Measurements from ENCODE around the gene XAGE1B.
"Not testable (repeated sequence)": the region's sequence is repeated elsewhere in the genome, so short reads cannot be mapped to it uniquely, and the experiment has no call there.

The XAGE1B gene

GRCh38 chrX:52516110-52516986 lies 515 bp downstream of the XAGE1B start:
- not testable (repeated sequence) for H3K36me3 ChIP-seq (ENCODE audit: insufficient read depth, low read length); ATAC-seq (ENCODE audit: insufficient read depth, low read depth); H3K9me3 ChIP-seq (ENCODE audit: insufficient read depth, low read length, severe bottlenecking)

GRCh38 chrX:52511126-52511525 lies 5.7 kb downstream of the XAGE1B start:
- H3K9me3 ChIP-seq (ENCODE audit: insufficient read depth, low read length, severe bottlenecking); H3K4me2 ChIP-seq (ENCODE audit: insufficient read depth, low read length); ATAC-seq (ENCODE audit: insufficient read depth, low read depth); H3K27ac ChIP-seq (ENCODE audit: low read length); H3K9ac ChIP-seq (ENCODE audit: low read depth, low read length); H3K79me2 ChIP-seq (ENCODE audit: insufficient read depth, low read length); H2AFZ ChIP-seq (ENCODE audit: low read depth, low read length); H3K27me3 ChIP-seq (ENCODE audit: insufficient read depth, low read length, poor library complexity); H3K4me3 ChIP-seq (ENCODE audit: low read depth in 1 of 2, low read length in 2 of 2); H4K20me1 ChIP-seq (ENCODE audit: insufficient read depth, low read length); H3K36me3 ChIP-seq (ENCODE audit: insufficient read depth, low read length); H3K4me1 ChIP-seq (ENCODE audit: insufficient read depth, low read length); DNase-seq: not testable (repeated sequence)

More at GRCh38 chrX:52516110-52516986, 515 bp downstream of the XAGE1B start:
- H3K27me3 ChIP-seq (ENCODE audit: insufficient read depth, low read length, poor library complexity); H3K27ac ChIP-seq (ENCODE audit: low read length); H3K4me1 ChIP-seq (ENCODE audit: insufficient read depth, low read length); H3K4me2 ChIP-seq (ENCODE audit: insufficient read depth, low read length); H4K20me1 ChIP-seq (ENCODE audit: insufficient read depth, low read length); H3K79me2 ChIP-seq (ENCODE audit: insufficient read depth, low read length); H3K4me3 ChIP-seq (ENCODE audit: low read depth in 1 of 2, low read length in 2 of 2); DNase-seq; H3K9ac ChIP-seq (ENCODE audit: low read depth, low read length); H2AFZ ChIP-seq (ENCODE audit: low read depth, low read length): not testable (repeated sequence)

DNA sequence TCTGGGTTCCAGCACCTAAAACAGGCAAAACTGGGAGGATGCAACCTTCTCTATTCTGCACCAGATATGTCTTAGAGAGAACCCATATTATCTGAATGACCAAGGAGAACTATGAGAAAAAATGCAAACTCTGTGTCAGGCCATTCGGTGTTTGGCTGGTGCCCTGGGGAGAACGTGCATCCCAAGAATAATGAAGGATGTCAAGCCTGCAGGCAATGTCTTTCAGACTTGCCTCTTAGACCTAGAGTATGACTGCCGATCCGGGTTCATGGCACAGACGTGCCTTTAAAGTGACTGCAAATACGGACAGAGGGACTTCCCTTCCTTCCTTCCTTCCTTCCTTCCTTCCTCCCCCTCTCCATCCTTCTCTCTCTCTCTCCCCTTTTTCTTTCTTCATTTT lies 6.9 kb downstream of the XAGE1B start:
- TF ChIP-seq EZH2 (IDR thresholded peaks at IDR 0.05; ENCODE audit: borderline replicate concordance, low read depth, low read length, severe bottlenecking) (no peak), CTCF (IDR thresholded peaks at IDR 0.05; ENCODE audit: borderline replicate concordance, extremely low read depth, low read length, poor library complexity, severe bottlenecking) (no peak)
- ATAC-seq (ENCODE audit: insufficient read depth, low read depth), result no peak
- Histone ChIP-seq H3K27ac (ENCODE audit: low read length) (no peak overlapping the region), H2AFZ (ENCODE audit: low read depth, low read length) (no peak overlapping the region), H3K36me3 (ENCODE audit: insufficient read depth, low read length) (no peaks in the 10 kb centered on the region), H3K4me2 (ENCODE audit: insufficient read depth, low read length) (no peak overlapping the region), H3K27me3 (ENCODE audit: insufficient read depth, low read length, poor library complexity) (no peaks in the 10 kb centered on the region), H3K9me3 (ENCODE audit: insufficient read depth, low read length, severe bottlenecking) (no peaks in the 10 kb centered on the region), H4K20me1 (ENCODE audit: insufficient read depth, low read length) (no peaks in the 10 kb centered on the region), H3K4me3 (ENCODE audit: low read depth in 1 of 2, low read length in 2 of 2) (no peak overlapping the region), H3K9ac (ENCODE audit: low read depth, low read length) (no peak overlapping the region), H3K79me2 (ENCODE audit: insufficient read depth, low read length) (no peaks in the 10 kb centered on the region), H3K4me1 (ENCODE audit: insufficient read depth, low read length) (no peaks in the 10 kb centered on the region)
- DNase-seq, result no peak

DNA sequence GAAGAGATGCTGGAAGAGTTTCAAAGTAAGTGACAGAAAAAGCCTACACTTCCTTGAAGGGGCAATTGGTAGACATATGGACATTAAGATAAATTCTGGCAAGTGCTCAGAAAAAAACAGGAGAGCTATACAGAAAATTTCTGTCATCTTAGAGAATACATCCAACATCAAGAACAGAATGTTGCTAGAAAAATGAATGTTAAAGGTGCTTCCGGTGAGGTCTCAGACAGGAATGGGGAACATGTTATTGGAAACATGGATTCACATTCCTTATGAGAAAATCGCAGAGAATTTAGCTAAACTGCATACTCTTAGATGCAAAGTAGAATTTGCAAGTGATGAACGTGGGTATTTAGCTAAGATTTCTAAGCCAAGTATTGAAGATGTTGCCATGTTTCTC lies 9.5 kb downstream of the XAGE1B start:
- H3K9ac ChIP-seq (ENCODE audit: low read depth, low read length), result no peak overlapping the region
- DNase-seq (no peak), ATAC-seq (ENCODE audit: insufficient read depth, low read depth) (no peak)
- H2AFZ ChIP-seq (ENCODE audit: low read depth, low read length), result no peak overlapping the region
- H3K4me2 ChIP-seq (ENCODE audit: insufficient read depth, low read length), result no peak overlapping the region
- no peak overlapping the region for H3K27ac ChIP-seq (ENCODE audit: low read length)
- no peaks in the 10 kb centered on the region for H3K79me2 ChIP-seq (ENCODE audit: insufficient read depth, low read length)
- no peaks in the 10 kb centered on the region for H3K27me3 ChIP-seq (ENCODE audit: insufficient read depth, low read length, poor library complexity)
- no peak overlapping the region for H3K4me3 ChIP-seq (ENCODE audit: low read depth in 1 of 2, low read length in 2 of 2)
- H4K20me1 ChIP-seq (ENCODE audit: insufficient read depth, low read length), result no peaks in the 10 kb centered on the region
- no peaks in the 10 kb centered on the region for H3K36me3 ChIP-seq (ENCODE audit: insufficient read depth, low read length)
- no peak for TF ChIP-seq EZH2 (IDR thresholded peaks at IDR 0.05; ENCODE audit: borderline replicate concordance, low read depth, low read length, severe bottlenecking)
- TF ChIP-seq CTCF (IDR thresholded peaks at IDR 0.05; ENCODE audit: borderline replicate concordance, extremely low read depth, low read length, poor library complexity, severe bottlenecking), result no peak
- H3K9me3 ChIP-seq (ENCODE audit: insufficient read depth, low read length, severe bottlenecking), result no peaks in the 10 kb centered on the region
- no peaks in the 10 kb centered on the region for H3K4me1 ChIP-seq (ENCODE audit: insufficient read depth, low read length)
